ENCODE results near the gene ACOXL. TPM values are rescaled to one million over a fixed set of nuclear protein-coding genes. Genes with fewer than 3 reads are reported as not detected.

ACOXL gene
- total RNA-seq, 2 experiments from 2014 or later = not detected

DNA sequence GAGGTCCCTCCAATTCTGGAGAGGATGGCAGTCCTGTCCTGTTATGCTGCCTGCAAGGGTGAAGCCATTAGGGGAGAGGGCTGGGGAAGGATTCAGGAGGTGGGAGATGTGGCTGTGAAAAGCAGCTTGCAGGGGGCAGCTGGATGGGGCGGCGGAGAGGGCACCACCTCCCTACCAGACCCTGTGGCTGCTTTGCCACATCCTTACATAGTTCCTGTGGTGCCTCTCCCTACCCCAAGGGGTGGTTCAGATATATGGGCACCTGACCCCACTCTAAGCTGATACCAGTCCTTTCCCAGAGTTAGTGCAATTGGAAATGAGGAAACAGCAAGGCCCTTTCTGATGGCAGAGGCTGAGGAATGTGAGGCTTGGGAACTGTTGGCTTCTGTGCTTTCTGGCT, 6.1 kb upstream of the ACOXL start:
- Mint-ChIP-seq H3K4me3 (no peak overlapping the region), H3K27me3 (ENCODE audit: low read depth) (peaks cover 7% of the 10 kb centered on the region), H3K9me3 (no peaks in the 10 kb centered on the region), H3K36me3 (ENCODE audit: low read depth) (no peaks in the 10 kb centered on the region), H3K27ac (no peak overlapping the region), H3K4me1 (ENCODE audit: low read depth) (no peaks in the 10 kb centered on the region)
- no peak for DNase-seq
- intact Hi-C loops (cut with micrococcal nuclease) = no loop called here
- CTCF ChIA-PET = no interaction called here

DNA sequence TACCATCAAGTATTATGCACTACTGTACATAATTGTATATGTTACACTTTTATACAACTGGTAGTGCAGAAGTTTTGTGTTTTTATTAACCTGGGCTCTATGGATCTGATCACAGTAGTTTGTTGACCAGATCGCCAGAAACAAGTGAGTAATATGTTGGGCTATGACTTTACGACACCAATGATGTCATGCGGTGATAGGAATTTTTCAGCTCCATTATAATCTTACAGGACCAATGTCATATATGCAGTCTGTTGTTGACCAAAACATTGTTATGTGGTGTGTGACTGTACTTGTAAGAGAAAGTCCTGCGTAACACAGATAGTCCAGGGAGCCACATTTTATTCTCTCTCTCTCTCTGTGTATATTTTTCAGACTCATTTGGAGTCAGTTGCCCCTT, 4.5 kb upstream of the ACOXL start:
- CTCF ChIA-PET = no interaction called here
- Mint-ChIP-seq H3K27me3 (ENCODE audit: low read depth) (peaks cover 19% of the 10 kb centered on the region), H3K36me3 (ENCODE audit: low read depth) (no peaks in the 10 kb centered on the region), H3K9me3 (no peaks in the 10 kb centered on the region), H3K27ac (no peak overlapping the region), H3K4me1 (ENCODE audit: low read depth) (peaks cover 2% of the 10 kb centered on the region), H3K4me3 (no peak overlapping the region)
- DNase-seq = no peak
- intact Hi-C loops (cut with micrococcal nuclease) = no loop called here

DNA sequence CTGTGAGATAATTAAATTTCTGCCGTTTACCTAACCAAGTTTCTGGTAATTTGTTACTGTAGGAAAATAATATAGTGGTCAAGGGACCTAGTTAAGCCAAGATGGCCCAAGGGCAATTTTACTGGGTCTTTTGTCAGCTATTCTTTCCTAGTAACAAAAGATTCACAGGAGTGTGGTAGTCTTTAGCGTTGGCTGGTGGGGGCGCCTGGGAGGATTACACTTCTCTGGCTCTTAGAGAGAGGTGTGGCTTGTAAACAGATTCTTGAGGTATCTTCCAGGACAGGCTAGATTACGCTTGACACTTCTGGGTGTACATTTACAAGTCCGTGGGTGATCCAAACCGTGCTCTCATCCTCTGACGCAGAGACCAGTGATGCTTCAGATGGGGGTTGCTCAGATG, 3.3 kb upstream of the ACOXL start:
- Mint-ChIP-seq H3K27me3 (ENCODE audit: low read depth) (peaks cover 29% of the 10 kb centered on the region), H3K4me3 (no peak overlapping the region), H3K36me3 (ENCODE audit: low read depth) (no peaks in the 10 kb centered on the region), H3K4me1 (ENCODE audit: low read depth) (peaks cover 9% of the 10 kb centered on the region), H3K27ac (no peak overlapping the region), H3K9me3 (no peaks in the 10 kb centered on the region)
- intact Hi-C loops (cut with micrococcal nuclease) = no loop called here
- no peak for DNase-seq
- CTCF ChIA-PET = no interaction called here

- Mint-ChIP-seq H3K27ac (no peak overlapping the region), H3K4me3 (no peak overlapping the region), H3K27me3 (ENCODE audit: low read depth) (peaks cover 44% of the 10 kb centered on the region), H3K4me1 (ENCODE audit: low read depth) (peaks cover 9% of the 10 kb centered on the region), H3K36me3 (ENCODE audit: low read depth) (no peaks in the 10 kb centered on the region), H3K9me3 (no peaks in the 10 kb centered on the region)
- CTCF ChIA-PET = no interaction called here
- DNase-seq = no peak
- intact Hi-C loops (cut with micrococcal nuclease) = no loop called here
Observed at GRCh38 chr2:110731064-110731463, 1.3 kb upstream of the ACOXL start.

DNA sequence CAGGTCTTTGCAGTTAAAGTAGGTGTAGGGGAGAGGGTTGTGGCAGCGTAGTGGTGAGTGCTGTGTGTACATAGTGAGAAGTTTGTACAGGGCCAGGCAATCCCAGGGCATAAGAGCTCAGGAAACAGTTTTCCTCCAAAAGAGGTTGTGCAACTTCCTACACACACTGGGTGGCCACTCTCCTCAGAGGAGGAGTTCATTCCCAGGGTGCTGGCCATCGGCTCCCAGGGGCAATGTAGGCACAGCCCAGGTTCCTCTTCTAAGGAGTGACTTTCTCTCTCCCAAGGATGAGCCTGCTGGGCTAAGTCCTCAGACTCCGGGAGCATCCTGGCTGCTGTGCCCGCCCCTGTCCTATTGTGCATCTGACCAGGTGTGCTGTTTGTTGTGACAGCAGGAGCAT, 3.0 kb downstream of the ACOXL start:
- Mint-ChIP-seq H3K9me3 (peaks cover 6% of the 10 kb centered on the region), H3K27me3 (ENCODE audit: low read depth) (peaks cover 83% of the 10 kb centered on the region), H3K4me1 (ENCODE audit: low read depth) (peaks cover 9% of the 10 kb centered on the region), H3K27ac (no peak overlapping the region), H3K36me3 (ENCODE audit: low read depth) (no peaks in the 10 kb centered on the region), H3K4me3 (no peak overlapping the region)
- DNase-seq = no peak
- CTCF ChIA-PET = no interaction called here
- intact Hi-C loops (cut with micrococcal nuclease) = no loop called here

- H3K4me1 Mint-ChIP-seq (ENCODE audit: low read depth) = peaks cover 7% of the 10 kb centered on the region
- no peak overlapping the region for H3K4me3 Mint-ChIP-seq
- H3K27me3 Mint-ChIP-seq (ENCODE audit: low read depth) = peaks cover 87% of the 10 kb centered on the region
- CTCF ChIA-PET = no interaction called here
- intact Hi-C loops (cut with micrococcal nuclease) = no loop called here
- no peak for DNase-seq
- no peak overlapping the region for H3K27ac Mint-ChIP-seq
- peaks cover 6% of the 10 kb centered on the region for H3K9me3 Mint-ChIP-seq
- no peaks in the 10 kb centered on the region for H3K36me3 Mint-ChIP-seq (ENCODE audit: low read depth)
Observed at GRCh38 chr2:110737783-110738182, 5.4 kb downstream of the ACOXL start.

DNA sequence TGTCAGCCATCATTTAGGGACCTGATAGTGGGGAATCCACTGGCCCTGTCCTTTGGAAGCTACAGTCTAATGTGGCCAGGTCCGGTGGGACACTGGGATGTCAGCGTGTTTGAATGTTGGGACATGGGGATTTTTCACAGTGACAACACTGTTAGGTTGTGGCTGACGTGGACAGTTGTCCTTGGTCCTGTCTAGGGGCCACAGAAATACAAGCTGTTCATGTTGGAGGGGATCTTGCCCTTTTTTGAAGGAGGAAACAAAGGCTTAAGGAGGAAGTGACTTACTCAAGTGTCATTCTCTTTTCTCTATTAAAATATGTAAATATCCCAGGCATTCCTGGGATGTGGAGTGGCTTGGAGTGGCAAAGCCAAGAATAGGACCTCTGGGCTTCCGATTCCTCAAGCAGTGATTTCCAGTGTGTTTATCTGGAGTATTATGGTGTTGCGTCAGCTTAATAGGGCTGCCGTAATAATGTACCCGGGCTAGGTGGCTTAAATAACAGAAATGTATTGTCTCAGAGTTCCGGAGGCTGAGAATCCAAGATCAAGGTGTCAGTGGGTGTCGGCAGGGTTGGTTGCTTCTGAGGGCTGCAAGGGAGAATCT, 8.5 kb downstream of the ACOXL start:
- Mint-ChIP-seq H3K4me1 (ENCODE audit: low read depth) (no peaks in the 10 kb centered on the region), H3K36me3 (ENCODE audit: low read depth) (no peaks in the 10 kb centered on the region), H3K4me3 (no peak overlapping the region), H3K9me3 (peaks cover 6% of the 10 kb centered on the region), H3K27ac (no peak overlapping the region), H3K27me3 (ENCODE audit: low read depth) (peaks cover 86% of the 10 kb centered on the region)
- intact Hi-C loops (cut with micrococcal nuclease) = no loop called here
- DNase-seq = no peak
- CTCF ChIA-PET = no interaction called here

GRCh38 chr2:110741491-110741980, 9.2 kb downstream of the ACOXL start:
- no peak for DNase-seq
- Mint-ChIP-seq H3K9me3 (peaks cover 6% of the 10 kb centered on the region), H3K4me1 (ENCODE audit: low read depth) (no peaks in the 10 kb centered on the region), H3K36me3 (ENCODE audit: low read depth) (no peaks in the 10 kb centered on the region), H3K27me3 (ENCODE audit: low read depth) (peaks cover 87% of the 10 kb centered on the region), H3K4me3 (no peak overlapping the region), H3K27ac (no peak overlapping the region)
- CTCF ChIA-PET = no interaction called here
- intact Hi-C loops (cut with micrococcal nuclease) = no loop called here

DNA sequence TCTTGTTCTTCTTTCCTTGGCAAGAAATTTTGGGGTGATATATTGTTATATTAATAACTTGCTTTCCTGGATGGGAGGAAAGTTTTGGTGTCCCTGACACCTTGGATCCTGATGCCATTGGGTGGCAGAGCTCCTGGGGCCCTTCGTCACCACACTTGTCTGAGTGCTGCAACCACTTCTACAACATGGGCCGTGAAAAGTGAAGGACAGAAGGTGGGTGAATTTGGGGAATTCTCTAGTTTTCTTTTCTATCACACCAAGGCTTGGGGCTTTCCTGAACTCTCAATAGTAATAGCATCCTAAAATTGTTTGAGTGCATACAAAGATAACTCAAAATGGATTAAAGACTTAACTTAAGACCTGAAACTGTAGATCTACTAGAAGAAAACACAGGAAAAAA, 10.0 kb downstream of the ACOXL start:
- CTCF ChIA-PET = no interaction called here

DNA sequence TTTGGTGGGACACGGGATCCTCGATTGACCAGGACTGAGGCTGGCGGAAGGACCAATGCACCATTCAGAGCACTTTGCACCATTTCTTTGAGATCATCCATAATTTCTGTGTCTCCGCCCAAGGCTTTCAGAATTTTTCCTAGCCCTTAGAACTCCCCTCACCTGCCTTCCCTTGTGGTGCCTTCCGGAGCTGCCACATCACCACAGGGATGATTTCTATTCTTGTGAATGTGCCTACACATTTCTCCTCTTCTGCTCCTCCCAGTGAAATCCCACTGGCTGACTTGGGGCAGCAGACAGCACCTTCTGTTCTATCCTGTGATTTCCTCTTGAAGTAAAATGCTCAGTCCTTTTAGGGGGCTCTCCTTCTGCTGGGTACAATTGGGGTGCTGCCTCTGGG, 11.2 kb downstream of the ACOXL start:
- Mint-ChIP-seq H3K4me1 (ENCODE audit: low read depth) (peaks cover 12% of the 10 kb centered on the region), H3K27ac (no peak overlapping the region), H3K4me3 (no peak overlapping the region), H3K9me3 (peaks cover 5% of the 10 kb centered on the region), H3K27me3 (ENCODE audit: low read depth) (peaks cover 82% of the 10 kb centered on the region), H3K36me3 (ENCODE audit: low read depth) (no peaks in the 10 kb centered on the region)
- intact Hi-C loops (cut with micrococcal nuclease) = no loop called here
- no peak for DNase-seq
- CTCF ChIA-PET = no interaction called here

More for the DNA sequence above, 10.0 kb downstream of the ACOXL start:
- no peak overlapping the region for H3K4me3 Mint-ChIP-seq
- intact Hi-C loops (cut with micrococcal nuclease) = no loop called here
- peaks cover 86% of the 10 kb centered on the region for H3K27me3 Mint-ChIP-seq (ENCODE audit: low read depth)
- H3K27ac Mint-ChIP-seq = no peak overlapping the region
- peaks cover 6% of the 10 kb centered on the region for H3K9me3 Mint-ChIP-seq
- no peak for DNase-seq
- H3K36me3 Mint-ChIP-seq (ENCODE audit: low read depth) = no peaks in the 10 kb centered on the region
- peaks cover under 1% of the 10 kb centered on the region for H3K4me1 Mint-ChIP-seq (ENCODE audit: low read depth)

- Mint-ChIP-seq H3K36me3 (ENCODE audit: low read depth) (no peaks in the 10 kb centered on the region), H3K27me3 (ENCODE audit: low read depth) (peaks cover 79% of the 10 kb centered on the region), H3K4me3 (no peak overlapping the region), H3K27ac (no peak overlapping the region), H3K4me1 (ENCODE audit: low read depth) (peaks cover 15% of the 10 kb centered on the region), H3K9me3 (no peaks in the 10 kb centered on the region)
- intact Hi-C loops (cut with micrococcal nuclease) = no loop called here
- CTCF ChIA-PET = no interaction called here
- no peak for DNase-seq
Observed at GRCh38 chr2:110744429-110744828, 12.1 kb downstream of the ACOXL start.

DNA sequence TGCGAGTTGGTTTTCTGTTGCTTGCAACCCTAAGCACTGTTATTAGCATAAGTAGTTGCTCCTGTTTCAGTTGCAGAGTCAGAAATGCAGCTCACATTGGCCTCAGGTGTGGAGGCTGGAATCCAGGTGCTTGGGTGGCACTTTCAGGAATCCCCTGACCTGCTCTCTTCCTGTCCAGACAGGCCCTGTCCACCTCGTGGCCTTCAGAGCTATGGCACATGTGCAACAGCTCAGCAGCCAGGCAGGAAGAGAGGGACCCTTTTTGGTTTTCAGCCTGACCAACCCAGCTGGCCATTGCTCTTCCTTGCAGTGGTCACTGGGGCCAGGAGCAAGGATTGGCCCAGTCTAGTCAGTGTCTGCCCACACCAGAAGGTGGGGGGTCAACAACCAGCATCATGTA, 12.7 kb downstream of the ACOXL start:
- peaks cover 80% of the 10 kb centered on the region for H3K27me3 Mint-ChIP-seq (ENCODE audit: low read depth)
- peaks cover 17% of the 10 kb centered on the region for H3K4me1 Mint-ChIP-seq (ENCODE audit: low read depth)
- no peaks in the 10 kb centered on the region for H3K36me3 Mint-ChIP-seq (ENCODE audit: low read depth)
- H3K9me3 Mint-ChIP-seq = no peaks in the 10 kb centered on the region
- CTCF ChIA-PET = no interaction called here
- DNase-seq = no peak
- no peak overlapping the region for H3K4me3 Mint-ChIP-seq
- no peak overlapping the region for H3K27ac Mint-ChIP-seq
- intact Hi-C loops (cut with micrococcal nuclease) = no loop called here

DNA sequence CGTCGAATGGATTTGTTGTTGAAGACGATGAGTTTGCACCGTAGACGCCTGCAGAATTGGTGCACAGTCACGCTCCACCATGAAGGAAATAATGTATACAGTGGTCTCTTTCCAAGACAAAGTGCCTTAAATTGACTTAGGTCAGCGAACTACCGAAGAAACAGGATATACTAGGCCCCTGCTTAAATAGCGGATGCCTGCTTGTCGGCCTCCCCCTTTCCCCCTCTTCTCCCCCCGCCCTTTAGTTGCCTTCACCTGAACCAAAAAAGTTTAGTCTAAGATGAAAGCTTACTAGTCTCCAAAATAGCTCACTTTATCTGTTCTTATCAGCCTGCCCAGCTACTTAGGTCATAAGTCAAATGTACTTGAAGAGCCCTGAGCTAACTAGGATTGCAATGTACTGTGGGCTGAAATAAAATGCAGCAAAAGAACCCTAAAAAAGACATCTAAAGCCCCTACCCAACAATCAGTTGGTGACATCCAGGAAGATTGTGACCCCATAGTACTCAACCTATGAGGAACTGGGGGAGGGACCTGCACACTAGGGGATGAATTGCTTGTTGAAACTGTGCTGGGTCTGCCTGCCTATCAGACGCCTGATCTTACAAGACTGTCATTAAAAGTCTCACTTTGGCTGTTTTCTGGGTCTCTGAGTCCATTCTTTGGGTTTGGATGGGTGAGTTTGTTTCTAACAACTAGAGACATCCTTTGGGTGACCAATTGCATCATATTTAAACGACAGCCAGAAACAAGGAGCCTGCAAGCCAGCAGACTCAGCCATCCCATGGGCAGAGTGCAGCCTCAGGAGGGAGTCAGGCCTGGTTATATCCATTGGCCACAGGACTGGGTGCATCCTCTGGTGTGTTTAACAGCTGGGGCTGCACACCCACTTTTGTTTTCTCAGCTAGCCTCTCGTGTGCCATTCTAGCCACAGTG, 14.5 kb downstream of the ACOXL start:
- no peak for DNase-seq
- H3K9me3 Mint-ChIP-seq = no peaks in the 10 kb centered on the region
- peaks cover 17% of the 10 kb centered on the region for H3K4me1 Mint-ChIP-seq (ENCODE audit: low read depth)
- H3K4me3 Mint-ChIP-seq = no peak overlapping the region
- no peak overlapping the region for H3K27ac Mint-ChIP-seq
- CTCF ChIA-PET = no interaction called here
- peaks cover 69% of the 10 kb centered on the region for H3K27me3 Mint-ChIP-seq (ENCODE audit: low read depth)
- intact Hi-C loops (cut with micrococcal nuclease) = no loop called here
- H3K36me3 Mint-ChIP-seq (ENCODE audit: low read depth) = no peaks in the 10 kb centered on the region
